GM12892 (cell line): ENCODE measurements around the gene HCRTR1.

Experiments
- POLR2A ChIP-seq: IDR thresholded peaks from 2 replicates; pipeline ENCODE4 v1.6.1; 2011; ENCODE audit warnings: low read depth, low read length, control low read depth
- POLR2AphosphoS5 ChIP-seq: IDR thresholded peaks from 2 replicates; pipeline ENCODE4 v1.6.1; 2011; ENCODE audit warnings: low read depth, low read length, control low read depth

- TF ChIP-seq POLR2A (no peak), POLR2AphosphoS5 (no peak)
These were observed 9.9 kb downstream of the HCRTR1 start for GRCh38 chr1:31627301-31627929.
